Fibroblast of lung (primary cell): ENCODE measurements around the gene GSPT2. TPM values are rescaled to one million over a fixed set of nuclear protein-coding genes. Genes with fewer than 3 reads are reported as not detected.
A peak's percentile ranks its signal among the peaks of the same experiment; 100 is the strongest.
"Not testable (repeated sequence)": the region's sequence is repeated elsewhere in the genome, so short reads cannot be mapped to it uniquely, and the experiment has no call there.

Source experiments
- DNase-seq, 2 donors: peaks; one replicate each; pipeline versions ENCODE4 v3.0.0 to v3.0.0-alpha.2; 2010; ENCODE audit warnings: low read depth in 2 of 2
- H2AFZ ChIP-seq: 2 replicates; pipeline ENCODE4 v1.5.1; 2012; ENCODE audit warnings: low read length, control low read depth, inconsistent platforms
- H3K27ac ChIP-seq: 2 replicates; pipeline ENCODE4 v1.5.1; 2011; ENCODE audit warnings: low read length, control low read depth; ENCODE audit not compliant: insufficient read depth
- H3K27me3 ChIP-seq: 2 replicates; pipeline ENCODE4 v1.5.1; 2011; ENCODE audit warnings: mild to moderate bottlenecking, low read length; ENCODE audit not compliant: control insufficient read depth, insufficient read depth
- H3K36me3 ChIP-seq: 2 replicates; pipeline ENCODE4 v1.5.1; 2011; ENCODE audit warnings: low read length; ENCODE audit not compliant: control insufficient read depth, insufficient read depth
- H3K4me1 ChIP-seq: 2 replicates; pipeline ENCODE4 v1.5.1; 2011; ENCODE audit warnings: low read length; ENCODE audit not compliant: control insufficient read depth, insufficient read depth; ENCODE audit errors: extremely low read depth
- H3K4me2 ChIP-seq: 2 replicates; pipeline ENCODE4 v1.5.1; 2011; ENCODE audit warnings: low read length, control low read depth; ENCODE audit not compliant: insufficient read depth; ENCODE audit errors: extremely low read depth
- H3K4me3 ChIP-seq, 4 experiments: fragments of 200-600 bp in 1 of 4; sonication (generic) in 1 of 4; replicated peaks in 1 of 4; 2 replicates each; pipeline ENCODE4 v1.5.1; 2011 to 2016; ENCODE audit warnings: low read length in 4 of 4, low read depth in 3 of 4, mild to moderate bottlenecking in 3 of 4, control low read depth in 2 of 4, inconsistent platforms in 1 of 4, mixed read lengths in 1 of 4; ENCODE audit not compliant: insufficient read depth in 1 of 4; ENCODE audit errors: control extremely low read depth in 1 of 4
- H3K79me2 ChIP-seq: 2 replicates; pipeline ENCODE4 v1.5.1; 2012; ENCODE audit warnings: mild to moderate bottlenecking, low read length, inconsistent platforms; ENCODE audit not compliant: control insufficient read depth, insufficient read depth
- H3K9ac ChIP-seq: 2 replicates; pipeline ENCODE4 v1.5.1; 2011; ENCODE audit warnings: mild to moderate bottlenecking, low read length, control low read depth; ENCODE audit not compliant: insufficient read depth
- H3K9me3 ChIP-seq: 2 replicates; pipeline ENCODE4 v1.5.1; 2012; ENCODE audit warnings: low read depth, low read length; ENCODE audit not compliant: control insufficient read depth, insufficient read depth
- H4K20me1 ChIP-seq: 2 replicates; pipeline ENCODE4 v1.5.1; 2011; ENCODE audit warnings: low read length; ENCODE audit not compliant: control insufficient read depth, insufficient read depth; ENCODE audit errors: extremely low read depth
- EZH2 ChIP-seq: IDR thresholded peaks from 2 replicates; pipeline ENCODE4 v1.5.1; 2012; ENCODE audit warnings: low read length, control low read depth, mild to moderate bottlenecking; ENCODE audit errors: missing control alignments
- polyA minus RNA-seq: library from RNA; depleted of rRNA, polyadenylated mRNA; stranded (reverse); fragments of >200 nt; gene quantifications from 2 replicates; pipeline ENCODE4 v1.2.3, GENCODE V29; 2011; ENCODE audit warnings: low replicate concordance
- polyA plus RNA-seq, 2 donors: library from polyadenylated mRNA; depleted of rRNA in 1 of 2; stranded (reverse) in 1 of 2; unstranded in 1 of 2; fragments of >200 nt; gene quantifications; 2 replicates each; pipeline ENCODE4 v1.2.1, GENCODE V29; 2011 to 2012; ENCODE audit warnings: missing spikeins in 1 of 2
- total RNA-seq: library from RNA; depleted of rRNA; stranded (reverse); fragments of >200 nt; gene quantifications from 2 replicates; pipeline ENCODE4 v1.2.1, GENCODE V29; 2014
- TF ChIP-seq, protein P1 (sequence below), 2 donors: IDR thresholded peaks in 1 of 2; conservative IDR thresholded peaks in 1 of 2; 1 replicate in 1 of 2; 2 replicates in 1 of 2; pipeline ENCODE4 v1.5.1; 2011 to 2012; ENCODE audit warnings: low read length in 2 of 2, control low read depth in 1 of 2, inconsistent platforms in 1 of 2, low read depth in 1 of 2, mild to moderate bottlenecking in 1 of 2

Gene GSPT2
- total RNA-seq: 5.9 and 7.1 TPM in 2 replicates
- 6.2 and 6.4 TPM in 2 replicates for polyA plus RNA-seq
- 9.0 and 10.3 TPM in 2 replicates for polyA plus RNA-seq (2012)
- 0.31 and 0.85 TPM in 2 replicates for polyA minus RNA-seq

DNA sequence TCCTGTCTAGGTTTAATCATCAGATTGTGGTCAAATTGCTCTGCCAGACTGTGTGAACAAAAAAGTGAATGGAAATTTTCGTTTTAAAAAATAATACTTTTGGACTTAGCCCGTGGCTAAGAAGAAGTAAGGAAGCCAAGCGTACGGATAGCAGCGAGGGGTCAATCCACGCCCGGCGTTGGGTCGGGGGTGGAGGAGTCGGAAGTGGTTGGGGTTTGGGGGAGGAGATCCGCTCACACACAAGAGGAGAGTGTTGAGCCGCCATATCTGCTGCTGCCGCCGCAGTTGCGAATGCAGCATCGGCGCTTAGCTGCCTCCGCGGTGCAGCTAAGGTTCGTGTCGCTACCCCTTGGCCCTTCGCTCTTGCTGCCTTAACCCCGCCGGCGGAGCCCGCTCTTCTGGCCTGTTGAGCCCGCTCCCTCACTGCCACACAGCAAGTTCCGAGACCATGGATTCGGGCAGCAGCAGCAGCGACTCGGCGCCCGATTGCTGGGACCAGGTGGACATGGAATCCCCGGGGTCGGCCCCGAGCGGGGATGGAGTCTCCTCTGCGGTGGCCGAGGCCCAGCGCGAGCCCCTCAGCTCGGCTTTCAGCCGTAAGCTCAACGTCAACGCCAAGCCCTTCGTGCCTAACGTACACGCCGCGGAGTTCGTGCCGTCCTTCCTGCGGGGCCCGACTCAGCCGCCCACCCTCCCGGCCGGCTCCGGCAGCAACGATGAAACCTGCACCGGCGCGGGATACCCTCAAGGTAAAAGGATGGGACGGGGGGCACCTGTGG, at the start of gene GSPT2:
GSPT2 (plus strand) TSS at position 264 of the 779 bp plus-strand sequence; CDS start at position 449, 185 bp downstream.
- peak within 1 kb of the TSS; percentile 66 for H3K27ac ChIP-seq
- peak within 1 kb of the TSS; percentile 84 for H2AFZ ChIP-seq
- peaks cover 3% of the 10 kb centered on the region for H3K79me2 ChIP-seq
- peak; percentile 80 to 83 for DNase-seq
- peaks cover 2% of the 10 kb centered on the region for H3K36me3 ChIP-seq
- H3K9me3 ChIP-seq: no peaks in the 10 kb centered on the region
- no peaks in the 10 kb centered on the region for H3K4me1 ChIP-seq
- TF ChIP-seq EZH2: no peak
- TF ChIP-seq, protein P1, sequence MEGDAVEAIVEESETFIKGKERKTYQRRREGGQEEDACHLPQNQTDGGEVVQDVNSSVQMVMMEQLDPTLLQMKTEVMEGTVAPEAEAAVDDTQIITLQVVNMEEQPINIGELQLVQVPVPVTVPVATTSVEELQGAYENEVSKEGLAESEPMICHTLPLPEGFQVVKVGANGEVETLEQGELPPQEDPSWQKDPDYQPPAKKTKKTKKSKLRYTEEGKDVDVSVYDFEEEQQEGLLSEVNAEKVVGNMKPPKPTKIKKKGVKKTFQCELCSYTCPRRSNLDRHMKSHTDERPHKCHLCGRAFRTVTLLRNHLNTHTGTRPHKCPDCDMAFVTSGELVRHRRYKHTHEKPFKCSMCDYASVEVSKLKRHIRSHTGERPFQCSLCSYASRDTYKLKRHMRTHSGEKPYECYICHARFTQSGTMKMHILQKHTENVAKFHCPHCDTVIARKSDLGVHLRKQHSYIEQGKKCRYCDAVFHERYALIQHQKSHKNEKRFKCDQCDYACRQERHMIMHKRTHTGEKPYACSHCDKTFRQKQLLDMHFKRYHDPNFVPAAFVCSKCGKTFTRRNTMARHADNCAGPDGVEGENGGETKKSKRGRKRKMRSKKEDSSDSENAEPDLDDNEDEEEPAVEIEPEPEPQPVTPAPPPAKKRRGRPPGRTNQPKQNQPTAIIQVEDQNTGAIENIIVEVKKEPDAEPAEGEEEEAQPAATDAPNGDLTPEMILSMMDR (conservative IDR thresholded peaks at IDR 0.05 in 1 of 2, IDR thresholded peaks at IDR 0.05 in 1 of 2; ENCODE audit: low read depth in 1 of 2, low read length in 2 of 2): no peak
- peak within 1 kb of the TSS; percentile 71 for H3K4me2 ChIP-seq
- peak within 1 kb of the TSS; percentile 60 to 77 (median 67) for H3K4me3 ChIP-seq
- H4K20me1 ChIP-seq: no peaks in the 10 kb centered on the region
- H3K27me3 ChIP-seq: no peaks in the 10 kb centered on the region
- peak within 1 kb of the TSS; percentile 77 for H3K9ac ChIP-seq

DNA sequence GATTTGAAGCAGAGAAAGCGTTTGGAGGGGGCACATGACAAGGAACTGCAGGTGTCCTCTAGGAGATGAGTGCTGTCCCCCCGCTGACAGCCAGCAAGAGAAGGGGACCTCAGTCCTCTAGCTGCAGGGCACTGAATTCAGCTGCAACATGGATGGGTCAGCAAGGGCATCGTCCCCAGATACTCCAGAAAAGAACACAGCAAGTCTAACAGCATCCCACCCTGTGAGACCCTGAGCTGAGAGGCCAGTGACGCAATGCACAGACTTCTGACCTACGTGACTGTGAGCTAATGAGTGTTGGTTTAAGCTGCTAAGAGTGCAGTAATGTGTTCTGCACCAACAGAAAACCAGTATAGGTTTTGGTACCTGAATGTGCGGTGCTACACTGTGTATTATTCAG, 49.0 kb upstream of the GSPT2 start:
- Histone ChIP-seq H3K9me3 (no peaks in the 10 kb centered on the region), H3K27me3 (no peaks in the 10 kb centered on the region), H3K4me1 (no peaks in the 10 kb centered on the region), H3K9ac (no peak overlapping the region), H2AFZ (no peak overlapping the region), H3K4me3 (no peak overlapping the region), H3K4me2 (no peak overlapping the region), H3K27ac (no peak overlapping the region), H3K36me3 (no peaks in the 10 kb centered on the region), H3K79me2 (no peaks in the 10 kb centered on the region), H4K20me1 (no peaks in the 10 kb centered on the region)
- TF ChIP-seq, protein P1 (conservative IDR thresholded peaks at IDR 0.05 in 1 of 2, IDR thresholded peaks at IDR 0.05 in 1 of 2; ENCODE audit: low read depth in 1 of 2, low read length in 2 of 2): no peak
- no peak for TF ChIP-seq EZH2
- DNase-seq: no peak

DNA sequence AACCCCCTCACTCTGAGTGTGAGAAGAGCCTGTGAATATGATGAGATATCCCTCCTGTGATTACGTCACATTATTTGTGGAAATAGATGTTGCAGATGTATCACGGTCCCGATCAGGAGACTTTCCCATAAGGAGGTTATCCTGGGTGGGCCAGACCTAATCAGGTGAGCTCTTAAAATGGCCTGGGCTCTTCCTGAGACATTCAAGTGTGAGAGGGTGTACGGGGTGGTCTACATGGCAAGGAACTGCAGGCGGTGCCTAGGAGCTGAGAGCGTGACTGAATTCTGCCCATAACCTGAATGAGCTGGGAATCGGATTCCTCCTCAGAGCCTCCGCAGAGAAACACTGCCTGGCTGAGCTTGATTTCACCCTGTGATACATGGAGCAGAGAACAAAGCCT, 45.8 kb upstream of the GSPT2 start:
- H3K27me3 ChIP-seq: no peaks in the 10 kb centered on the region
- TF ChIP-seq, protein P1 (conservative IDR thresholded peaks at IDR 0.05 in 1 of 2, IDR thresholded peaks at IDR 0.05 in 1 of 2; ENCODE audit: low read depth in 1 of 2, low read length in 2 of 2): no peak
- no peaks in the 10 kb centered on the region for H3K79me2 ChIP-seq
- no peaks in the 10 kb centered on the region for H3K36me3 ChIP-seq
- H3K4me1 ChIP-seq: no peaks in the 10 kb centered on the region
- no peak overlapping the region for H3K27ac ChIP-seq
- H3K9me3 ChIP-seq: no peaks in the 10 kb centered on the region
- H2AFZ ChIP-seq: no peak overlapping the region
- no peaks in the 10 kb centered on the region for H4K20me1 ChIP-seq
- no peak overlapping the region for H3K9ac ChIP-seq
- no peak overlapping the region for H3K4me2 ChIP-seq
- H3K4me3 ChIP-seq: no peak overlapping the region
- no peak for DNase-seq

DNA sequence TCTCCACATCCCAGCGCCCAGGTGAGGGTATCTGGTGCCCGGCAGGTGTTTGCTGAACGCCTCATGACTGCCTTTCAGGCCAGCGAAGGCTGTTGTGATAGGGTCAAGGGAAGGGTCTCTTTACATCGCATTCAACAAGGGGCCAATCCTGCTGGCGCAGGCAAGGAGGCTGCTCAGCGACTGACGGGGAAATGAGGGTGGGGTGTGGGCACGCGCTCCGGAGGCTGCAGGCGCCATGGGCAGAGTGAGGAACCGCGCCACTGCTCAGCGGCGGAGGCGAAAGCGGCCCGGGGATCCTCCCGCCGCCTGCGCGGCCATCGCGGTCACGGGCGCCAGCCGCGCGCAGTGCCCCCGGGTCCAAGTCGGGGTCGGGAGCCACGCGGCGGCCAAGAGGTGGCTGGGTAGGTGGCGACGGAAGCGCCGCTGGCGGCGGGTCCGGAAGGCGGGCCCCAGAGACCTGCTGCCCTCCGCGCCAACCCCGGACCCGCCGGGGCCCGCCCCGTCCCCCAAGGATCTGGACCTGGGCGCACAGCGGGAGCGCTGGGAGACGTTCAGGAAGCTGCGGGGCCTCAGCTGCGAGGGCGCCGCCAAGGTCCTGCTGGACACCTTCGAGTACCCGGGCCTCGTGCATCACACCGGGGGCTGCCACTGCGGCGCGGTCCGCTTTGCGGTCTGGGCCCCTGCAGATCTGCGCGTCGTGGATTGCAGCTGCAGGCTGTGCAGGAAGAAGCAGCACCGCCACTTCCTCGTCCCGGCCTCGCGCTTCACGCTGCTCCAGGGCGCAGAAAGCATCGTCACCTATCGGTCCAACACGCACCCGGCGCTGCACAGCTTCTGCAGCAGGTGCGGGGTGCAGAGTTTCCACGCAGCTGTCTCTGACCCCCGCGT, 32.7 kb upstream of the GSPT2 start, which contains the start of gene CENPVL1:
CENPVL1 (plus strand) TSS at position 236 of the 888 bp plus-strand sequence; CDS start at position 236, 0 bp downstream.
- DNase-seq, H3K9me3 ChIP-seq, H3K4me3 ChIP-seq, H3K4me1 ChIP-seq, H3K27me3 ChIP-seq, H2AFZ ChIP-seq, H3K4me2 ChIP-seq, H3K9ac ChIP-seq, H3K79me2 ChIP-seq, H3K36me3 ChIP-seq, H3K27ac ChIP-seq, H4K20me1 ChIP-seq: not testable (repeated sequence)
